ENCODE data around the gene PRPSAP2. TPM values are rescaled to one million over a fixed set of nuclear protein-coding genes. Genes with fewer than 3 reads are reported as not detected.
"Not testable (repeated sequence)": the region's sequence is repeated elsewhere in the genome, so short reads cannot be mapped to it uniquely, and the experiment has no call there.

The PRPSAP2 gene
- total RNA-seq: 10 to 100 TPM; 32.6 to 42.1 (median 35.0) TPM
- long read RNA-seq, donor 1, transcript PRPSAP2-201 (12 exons, 1,910 nt): major isoform, 8 of 20 reads
- long read RNA-seq, donor 1, partial matches to known transcripts: 1 of 20 reads
- long read RNA-seq, donor 1, other reads (novel, unspliced or antisense): 10 of 20 reads
- long read RNA-seq, donor 2, transcript PRPSAP2-201 (12 exons, 1,910 nt): major isoform, 14 of 32 reads
- long read RNA-seq, donor 2, partial matches to known transcripts: 1 of 32 reads
- long read RNA-seq, donor 2, other reads (novel, unspliced or antisense): 17 of 32 reads

- TF ChIP-seq CTCF (IDR thresholded peaks at IDR 0.05): no peak
- peak; percentile 97 to 99 (median 99) for DNase-seq
- ATAC-seq: peak; percentile 97
- Histone ChIP-seq H3K9me3 (no peaks in the 10 kb centered on the region), H3K4me3 (peak within 1 kb of the TSS; percentile 82), H3K36me3 (ENCODE audit: low read depth) (no peaks in the 10 kb centered on the region), H3K4me1 (ENCODE audit: low read depth) (peaks cover 16% of the 10 kb centered on the region)
- intact Hi-C loops (cut with DNase I, micrococcal nuclease): no loop called here
Measured at GRCh38 chr17:18857864-18858566, at the start of gene PRPSAP2. Gene PRPSAP2 (plus strand): TSS chr17:18858131. CDS start chr17:18865834, 7,703 bp downstream.

GRCh38 chr17:18815924-18816323 is 42.0 kb upstream of the PRPSAP2 start:
- intact Hi-C loops (cut with DNase I, micrococcal nuclease); H3K4me3 ChIP-seq; H3K9me3 ChIP-seq; H3K36me3 ChIP-seq (ENCODE audit: low read depth); ATAC-seq; H3K4me1 ChIP-seq (ENCODE audit: low read depth); DNase-seq: not testable (repeated sequence)

GRCh38 chr17:18816489-18817371 is 41.2 kb upstream of the PRPSAP2 start:
- H3K9me3 ChIP-seq; H3K4me1 ChIP-seq (ENCODE audit: low read depth); intact Hi-C loops (cut with DNase I, micrococcal nuclease); H3K36me3 ChIP-seq (ENCODE audit: low read depth); H3K4me3 ChIP-seq: not testable (repeated sequence)
- TF ChIP-seq CTCF (IDR thresholded peaks at IDR 0.05): peak; percentile 33
- ATAC-seq (peak; percentile 79), DNase-seq (peak in 1 of 3 donors; percentile 76)

GRCh38 chr17:18821430-18821829 is 36.5 kb upstream of the PRPSAP2 start:
- DNase-seq; H3K9me3 ChIP-seq; H3K36me3 ChIP-seq (ENCODE audit: low read depth); ATAC-seq; H3K4me1 ChIP-seq (ENCODE audit: low read depth); intact Hi-C loops (cut with DNase I, micrococcal nuclease); H3K4me3 ChIP-seq: not testable (repeated sequence)

- H3K4me3 ChIP-seq; H3K9me3 ChIP-seq; intact Hi-C loops (cut with DNase I, micrococcal nuclease); H3K4me1 ChIP-seq (ENCODE audit: low read depth); DNase-seq; H3K36me3 ChIP-seq (ENCODE audit: low read depth): not testable (repeated sequence)
- peak; percentile 51 for ATAC-seq
Measured at GRCh38 chr17:18827613-18828012, 30.3 kb upstream of the PRPSAP2 start.

GRCh38 chr17:18848501-18848900 is 9.4 kb upstream of the PRPSAP2 start:
- Histone ChIP-seq H3K9me3 (no peaks in the 10 kb centered on the region), H3K36me3 (ENCODE audit: low read depth) (no peaks in the 10 kb centered on the region), H3K4me3 (no peak overlapping the region), H3K4me1 (ENCODE audit: low read depth) (no peaks in the 10 kb centered on the region)
- no peak for ATAC-seq
- intact Hi-C loops (cut with DNase I, micrococcal nuclease): no loop called here
- no peak for DNase-seq
- TF ChIP-seq CTCF (IDR thresholded peaks at IDR 0.05): no peak

Measured in mucosa of descending colon (tissue), 3 donors.